HG03521 (cell line): ENCODE data around the gene ECHS1.
"Not testable (repeated sequence)": the region's sequence is repeated elsewhere in the genome, so short reads cannot be mapped to it uniquely, and the experiment has no call there.

ENCODE experiments used
- ATAC-seq: cut with Tn5 transposase; IDR thresholded peaks from one replicate; pipeline ENCODE4 v1.9.1; 2021; ENCODE audit warnings: mild to moderate bottlenecking, moderate library complexity; ENCODE audit not compliant: unreplicated experiment

The ECHS1 gene

DNA sequence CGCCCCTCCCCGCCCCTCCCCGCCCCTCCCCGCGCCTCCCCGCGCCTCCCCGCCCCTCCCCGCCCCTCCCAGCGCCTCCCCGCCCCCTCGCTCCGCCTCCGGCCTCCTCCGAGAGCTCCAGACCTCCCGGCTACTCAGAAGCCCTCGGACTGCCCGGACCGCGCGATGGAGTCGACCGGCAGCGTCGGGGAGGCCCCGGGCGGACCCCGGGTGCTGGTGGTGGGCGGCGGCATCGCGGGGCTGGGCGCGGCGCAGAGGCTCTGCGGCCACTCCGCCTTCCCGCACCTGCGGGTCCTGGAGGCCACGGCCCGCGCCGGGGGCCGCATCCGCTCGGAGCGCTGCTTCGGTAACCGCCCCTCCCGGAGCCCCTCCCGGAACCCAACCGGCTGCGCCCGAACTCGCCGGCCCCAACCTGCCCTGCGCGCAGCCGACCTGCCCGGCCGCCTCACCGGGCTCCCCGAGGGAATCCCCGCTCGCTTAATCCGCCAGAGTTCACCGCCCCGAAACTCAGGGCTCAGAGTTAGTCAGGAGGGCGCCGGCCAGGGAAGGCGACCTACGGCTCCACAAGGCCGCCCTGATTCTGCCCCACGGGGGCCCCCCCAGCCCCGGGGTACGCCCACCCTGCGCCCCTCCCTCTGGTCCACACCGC is 6.1 kb upstream of the ECHS1 start, which contains the start of gene PAOX:
Gene PAOX (plus strand): TSS at position 111 of the 649 bp plus-strand sequence. CDS start 55 bp downstream, at position 166.
- peak; percentile 50 for ATAC-seq

GRCh38 chr10:133378251-133379096 is 5.3 kb upstream of the ECHS1 start:
- ATAC-seq = peak; percentile 32

- ATAC-seq = no peak
Measured at GRCh38 chr10:133377818-133378250, 4.7 kb upstream of the ECHS1 start.

GRCh38 chr10:133377025-133377817 is 4.1 kb upstream of the ECHS1 start:
- ATAC-seq = no peak

GRCh38 chr10:133376183-133376582 is 3.0 kb upstream of the ECHS1 start:
- ATAC-seq = not testable (repeated sequence)

DNA sequence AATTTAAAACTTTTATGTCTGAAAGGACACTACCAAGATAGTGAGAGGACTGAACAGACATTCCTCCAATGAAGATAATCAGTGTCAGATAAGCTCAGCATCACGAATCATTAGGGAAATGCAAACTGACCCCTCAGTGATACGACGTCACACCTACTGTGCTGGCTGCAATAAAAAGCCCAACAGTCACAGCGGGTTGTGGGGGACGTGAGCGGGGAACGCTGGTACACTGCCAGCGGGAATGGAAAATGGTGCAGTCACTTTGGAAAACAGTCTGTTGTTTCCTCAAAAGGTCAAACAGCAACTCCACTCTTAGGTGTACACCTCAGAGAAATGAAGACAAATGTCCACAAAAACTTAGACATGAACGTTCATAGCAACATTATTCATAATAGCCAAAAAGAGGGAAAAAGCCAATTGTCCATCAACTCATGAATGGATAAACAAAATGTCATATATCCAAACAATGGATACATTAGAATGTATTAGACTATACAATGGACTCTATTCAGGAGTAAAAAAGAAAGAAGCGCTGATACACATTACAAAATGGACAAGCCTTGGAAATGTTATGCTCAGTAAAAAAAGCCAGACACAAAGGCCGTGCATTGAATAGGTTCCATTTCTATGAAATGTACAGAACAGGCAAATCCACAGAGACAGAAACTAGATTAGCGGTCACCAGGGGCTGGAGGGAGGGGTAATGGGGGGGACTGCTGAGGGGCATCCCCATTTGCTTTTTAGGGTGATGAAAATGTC is 2.4 kb upstream of the ECHS1 start:
- ATAC-seq = no peak

GRCh38 chr10:133372507-133372906 is 647 bp downstream of the ECHS1 start:
- no peak for ATAC-seq

GRCh38 chr10:133370030-133370786 is 2.9 kb downstream of the ECHS1 start:
- no peak for ATAC-seq

GRCh38 chr10:133368153-133368552 is 5.0 kb downstream of the ECHS1 start:
- no peak for ATAC-seq

GRCh38 chr10:133367461-133367860 is 5.7 kb downstream of the ECHS1 start:
- not testable (repeated sequence) for ATAC-seq

DNA sequence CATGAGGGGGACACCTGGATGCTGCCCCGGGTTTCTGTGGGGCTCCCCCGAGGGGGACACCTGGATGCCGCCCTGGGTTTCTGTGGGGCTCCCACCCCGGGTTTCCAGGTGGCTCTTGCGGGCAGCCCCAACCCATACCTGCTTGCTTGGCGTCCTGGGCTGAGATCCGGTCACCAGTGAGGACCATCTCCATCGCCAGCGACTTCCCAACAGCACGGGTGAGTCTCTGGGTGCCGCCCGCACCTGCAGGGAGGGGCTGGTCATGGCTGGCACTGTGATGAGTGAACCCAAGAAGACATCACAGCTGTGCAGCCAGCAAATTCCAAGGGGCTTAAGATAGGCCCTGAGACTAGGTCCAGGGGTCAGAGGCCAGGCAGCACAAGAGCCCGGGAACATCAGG is 6.4 kb downstream of the ECHS1 start:
- no peak for ATAC-seq

DNA sequence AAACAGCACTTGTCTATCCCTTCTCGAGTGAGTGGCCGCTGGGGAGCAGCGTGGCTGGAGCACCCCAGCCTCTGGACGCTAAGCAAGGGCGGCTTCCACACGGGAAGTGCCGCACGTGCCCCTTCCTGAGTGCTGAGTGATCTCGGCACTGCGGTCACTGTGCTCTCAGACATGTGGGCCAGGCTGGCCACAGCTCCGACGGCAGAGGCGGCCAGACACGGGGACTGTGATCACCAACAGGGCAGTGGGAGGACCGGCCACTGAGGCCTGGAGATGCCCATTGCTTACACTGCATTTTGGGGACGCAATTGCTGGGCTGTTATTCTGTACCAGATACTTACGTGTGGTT is 7.0 kb downstream of the ECHS1 start:
- ATAC-seq = no peak

GRCh38 chr10:133365461-133366129 is 7.6 kb downstream of the ECHS1 start:
- ATAC-seq = no peak

DNA sequence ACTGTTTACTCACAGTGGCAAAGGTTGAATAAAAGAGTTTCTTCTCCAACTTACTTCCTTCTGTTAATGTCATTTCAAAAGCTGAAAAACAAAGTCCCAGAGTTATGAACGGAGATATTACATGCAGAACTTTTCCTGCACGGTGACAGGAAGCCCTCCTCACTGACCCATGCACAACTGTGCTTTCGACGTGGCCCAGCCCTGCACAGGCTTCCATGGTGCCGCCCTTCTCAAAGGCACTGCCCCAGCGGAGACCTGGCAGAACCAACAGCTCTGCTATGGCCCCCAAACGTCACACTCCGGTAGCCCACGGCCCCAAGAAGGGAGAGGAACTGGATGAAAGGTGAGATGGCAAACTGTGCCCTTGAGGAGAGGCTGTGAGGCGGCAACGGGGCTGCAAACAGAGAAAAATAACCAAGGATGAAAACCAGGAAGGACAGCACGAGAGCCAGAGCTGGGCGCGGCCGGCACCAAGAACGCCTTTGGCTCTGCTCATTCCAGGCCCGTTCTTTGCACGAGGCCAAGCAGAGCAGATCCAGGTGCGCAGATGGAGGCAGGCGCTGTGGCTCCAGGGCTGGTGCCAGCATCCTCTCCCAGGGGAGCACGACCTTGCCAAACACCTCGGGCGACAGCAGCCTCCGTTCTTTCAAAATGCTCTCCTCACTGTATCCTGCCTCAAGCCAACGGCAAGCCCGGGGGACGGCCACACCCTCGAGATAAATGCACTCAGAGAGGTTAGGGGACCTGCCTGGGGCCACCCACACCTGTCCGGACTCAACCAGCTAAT is 8.3 kb downstream of the ECHS1 start:
- ATAC-seq = no peak

GRCh38 chr10:133362846-133363245 is 10.3 kb downstream of the ECHS1 start:
- no peak for ATAC-seq

GRCh38 chr10:133361773-133362441 is 11.2 kb downstream of the ECHS1 start:
- ATAC-seq = no peak

DNA sequence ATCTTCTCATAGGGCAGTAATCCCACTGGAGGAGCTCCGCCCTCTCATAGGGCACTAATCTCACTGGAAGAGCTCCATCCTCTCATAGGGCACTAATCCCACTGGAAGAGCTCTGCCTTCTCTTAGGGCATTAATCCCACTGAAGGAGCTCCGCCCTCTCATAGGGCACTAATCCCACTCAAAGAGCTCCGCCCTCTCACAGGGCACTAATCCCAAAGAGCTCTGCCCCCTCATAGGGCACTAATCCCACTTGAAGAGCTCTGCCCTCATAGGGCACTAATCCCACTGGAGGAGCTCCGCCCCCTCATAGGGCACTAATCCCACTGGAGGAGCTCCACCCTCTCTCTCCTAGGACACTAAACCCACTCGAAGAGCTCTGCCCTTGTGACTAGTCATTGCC is 11.9 kb downstream of the ECHS1 start:
- ATAC-seq = no peak

DNA sequence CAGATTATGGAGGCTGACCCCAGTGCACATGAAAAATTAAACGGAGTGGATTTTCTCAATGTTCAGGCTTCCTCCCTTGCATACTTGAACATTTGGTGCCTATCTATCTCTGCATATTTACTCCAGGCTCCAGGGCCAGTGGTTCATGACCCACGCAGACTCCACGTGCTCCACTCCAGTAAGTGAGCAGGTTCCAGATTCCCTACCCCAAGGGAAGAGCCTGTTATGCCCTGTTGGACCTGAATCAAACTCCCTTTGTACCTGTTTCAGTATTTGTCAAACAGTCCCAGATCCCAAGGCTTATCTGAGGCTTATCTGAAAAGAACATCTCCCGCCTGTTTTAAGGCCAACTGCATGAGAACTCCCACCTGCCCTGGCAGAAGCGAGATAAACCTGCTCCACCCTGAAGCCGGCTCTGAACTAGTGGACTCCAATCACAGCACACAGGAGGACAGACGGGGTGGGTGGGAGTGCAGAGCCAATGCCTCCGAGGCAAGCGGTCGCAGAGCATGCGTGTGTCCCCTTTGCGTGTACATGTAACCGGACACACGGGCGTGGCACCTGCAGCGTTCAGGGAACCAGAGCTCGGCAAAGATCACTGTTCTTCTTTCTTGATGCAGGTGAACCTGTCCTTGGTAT is 13.1 kb downstream of the ECHS1 start:
- ATAC-seq = no peak
